A549 (cell line): ENCODE results near the gene SLC25A31. TPM values are rescaled to one million over a fixed set of nuclear protein-coding genes. Genes with fewer than 3 reads are reported as not detected.
A peak's percentile ranks its signal among the peaks of the same experiment; 100 is the strongest.

Experiments used
- ATAC-seq, 2 experiments: fragments of 200-7000 bp in 1 of 2; fragments of >200 bp in 1 of 2; cut with Nextera tagmentation in 1 of 2; cut with Tn5 transposase in 1 of 2; 3 replicates each; pipeline versions ENCODE4 v1.8.0 to v1.9.1; 2018 to 2020; ENCODE audit warnings: mild to moderate bottlenecking in 1 of 2, moderate library complexity in 1 of 2
- CTCF ChIA-PET: fragments of 300-600 bp; sonication (Branson Sonifier 250); formaldehyde crosslinking; extraction: SDS; loops from one replicate; lab custom pipeline; 2021; ENCODE audit warnings: antibody characterized with exemption, inconsistent platforms; lab: Yijun Ruan, JAX
- POLR2A ChIA-PET: fragments of 350-600 bp; formaldehyde crosslinking; extraction: SDS; loops from one replicate; lab custom pipeline; 2021; ENCODE audit warnings: antibody characterized with exemption, inconsistent platforms; lab: Yijun Ruan, JAX
- DNase-seq, 2 experiments: peaks; one replicate each; pipeline versions ENCODE4 v3.0.0 to v3.0.0-alpha.2; 2011 to 2016; ENCODE audit warnings: low read depth in 1 of 2, low spot score in 1 of 2
- FAIRE-seq: peaks from 2 replicates; lab custom pipeline; 2011; peaks lifted over from hg19 to GRCh38; lab: Jason Lieb, UNC
- H3K27ac ChIP-seq, 2 experiments: fragments of >200 bp; sonication (Bioruptor Twin); formaldehyde crosslinking; 3 replicates each; pipeline ENCODE4 v1.5.1; 2016 to 2017
- H3K4me1 ChIP-seq: fragments of >200 bp; sonication (Bioruptor Twin); formaldehyde crosslinking; 3 replicates; pipeline ENCODE4 v1.6.1; 2016
- H3K4me2 ChIP-seq: fragments of >200 bp; sonication (Bioruptor Twin); formaldehyde crosslinking; 3 replicates; pipeline ENCODE4 v1.6.1; 2016
- H3K4me3 ChIP-seq: fragments of >200 bp; sonication (Bioruptor Twin); formaldehyde crosslinking; 3 replicates; pipeline ENCODE4 v1.5.1; 2016
- H3K9me3 ChIP-seq: fragments of >200 bp; sonication (Bioruptor Twin); formaldehyde crosslinking; 3 replicates; pipeline ENCODE4 v1.6.1; 2016
- CBX2 ChIP-seq: fragments of 200-600 bp; sonication (generic); IDR thresholded peaks from 2 replicates; pipeline ENCODE4 v1.6.1; 2016; ENCODE audit warnings: low read depth, mild to moderate bottlenecking, borderline replicate concordance
- CEBPB ChIP-seq, 2 experiments: fragments of >200 bp in 1 of 2; sonication (Bioruptor Twin) in 1 of 2; formaldehyde crosslinking in 1 of 2; IDR thresholded peaks; 2 replicates each; pipeline ENCODE4 v1.6.1; 2012 to 2016
- E2F6 ChIP-seq: IDR thresholded peaks from 2 replicates; pipeline ENCODE4 v1.6.1; 2012; ENCODE audit warnings: low read depth, borderline replicate concordance
- EHF ChIP-seq: fragments of 250-450 bp; sonication (Bioruptor Pico); IDR thresholded peaks from 2 replicates; pipeline ENCODE4 v1.5.0; 2020; ENCODE audit warnings: mild to moderate bottlenecking
- EP300 ChIP-seq, 2 experiments: fragments of >200 bp; sonication (Bioruptor Twin); formaldehyde crosslinking; IDR thresholded peaks; 2 replicates in 1 of 2; 3 replicates in 1 of 2; pipeline ENCODE4 v1.6.1; 2016 to 2017
- ESRRA ChIP-seq: fragments of 150-350 bp; IDR thresholded peaks from 2 replicates; pipeline ENCODE4 v1.6.1; 2014; ENCODE audit warnings: mild to moderate bottlenecking, low read length, borderline replicate concordance
- FOSL2 ChIP-seq, 2 experiments: fragments of 450-650 bp in 1 of 2; fragments of >200 bp in 1 of 2; sonication (Bioruptor Twin) in 1 of 2; formaldehyde crosslinking; IDR thresholded peaks; 2 replicates each; pipeline versions ENCODE4 v1.5.0 to v1.6.1; 2016 to 2020; ENCODE audit warnings: mild to moderate bottlenecking in 1 of 2, moderate library complexity in 1 of 2
- GATA3 ChIP-seq: IDR thresholded peaks from 2 replicates; pipeline ENCODE4 v1.6.1; 2012; ENCODE audit warnings: borderline replicate concordance
- HDAC2 ChIP-seq: fragments of 200-600 bp; sonication (generic); IDR thresholded peaks from 2 replicates; pipeline ENCODE4 v1.6.1; 2016
- JUN ChIP-seq, 2 experiments: fragments of >200 bp; sonication (Bioruptor Twin); formaldehyde crosslinking; IDR thresholded peaks; 2 replicates in 1 of 2; 3 replicates in 1 of 2; pipeline ENCODE4 v1.6.1; 2016 to 2017
- JUNB ChIP-seq: fragments of >200 bp; sonication (Bioruptor Twin); formaldehyde crosslinking; IDR thresholded peaks from 2 replicates; pipeline ENCODE4 v1.6.1; 2016
- MAFK ChIP-seq: fragments of 450-650 bp; IDR thresholded peaks from 2 replicates; pipeline ENCODE4 v1.6.1; 2014; ENCODE audit not compliant: partially characterized antibody
- MYC ChIP-seq: IDR thresholded peaks from 2 replicates; pipeline ENCODE4 v1.6.1; 2012; ENCODE audit warnings: mild to moderate bottlenecking, inconsistent platforms, low read length, improper control_type of control experiment, borderline replicate concordance
- NFE2L2 ChIP-seq: fragments of 150-350 bp; conservative IDR thresholded peaks from 2 replicates; pipeline ENCODE4 v1.6.1; 2014; ENCODE audit warnings: low read length
- NPAS2 ChIP-seq: fragments of 250-450 bp; sonication (Bioruptor Pico); IDR thresholded peaks from 2 replicates; pipeline ENCODE4 v1.8.0; 2022; ENCODE audit warnings: mild to moderate bottlenecking, moderate library complexity, borderline replicate concordance
- NR3C1 ChIP-seq: fragments of >200 bp; sonication (Bioruptor Twin); formaldehyde crosslinking; IDR thresholded peaks from 3 replicates; pipeline ENCODE4 v1.6.1; 2017
- POLR2AphosphoS2 ChIP-seq: conservative IDR thresholded peaks from 2 replicates; pipeline ENCODE4 v1.6.1; 2012; ENCODE audit warnings: low read length, improper control_type of control experiment, inconsistent platforms
- RAD21 ChIP-seq, 2 experiments: fragments of >200 bp in 1 of 2; sonication (Bioruptor Twin) in 1 of 2; formaldehyde crosslinking in 1 of 2; IDR thresholded peaks in 1 of 2; conservative IDR thresholded peaks in 1 of 2; 2 replicates in 1 of 2; 3 replicates in 1 of 2; pipeline ENCODE4 v1.6.1; 2012 to 2018; ENCODE audit warnings: inconsistent platforms in 1 of 2
- RARB ChIP-seq: fragments of 250-450 bp; sonication (Bioruptor Pico); IDR thresholded peaks from 2 replicates; pipeline ENCODE4 v1.8.0; 2021; ENCODE audit warnings: mild to moderate bottlenecking, moderate library complexity
- RFX5 ChIP-seq: fragments of 450-650 bp; IDR thresholded peaks from 2 replicates; pipeline ENCODE4 v1.7.1; 2014; ENCODE audit warnings: antibody characterized with exemption, mild to moderate bottlenecking, moderate library complexity
- SMC3 ChIP-seq: fragments of >200 bp; sonication (Bioruptor Twin); formaldehyde crosslinking; IDR thresholded peaks from 3 replicates; pipeline ENCODE4 v1.6.1; 2018; ENCODE audit warnings: inconsistent platforms
- SREBF2 ChIP-seq: fragments of 450-650 bp; IDR thresholded peaks from 2 replicates; pipeline ENCODE4 v1.6.1; 2014; ENCODE audit warnings: mild to moderate bottlenecking, moderate library complexity
- USF2 ChIP-seq: fragments of 450-650 bp; IDR thresholded peaks from 2 replicates; pipeline ENCODE4 v1.6.1; 2014; ENCODE audit warnings: antibody characterized with exemption
- ZSCAN20 ChIP-seq: fragments of 250-450 bp; sonication (Bioruptor Pico); IDR thresholded peaks from 2 replicates; pipeline ENCODE4 v1.8.0; 2022; ENCODE audit warnings: mild to moderate bottlenecking, moderate library complexity
- WGBS: methylation state at CpG from one replicate; pipeline ENCODE4 v1.1.6; 2017; ENCODE audit errors: missing lambda C conversion rate; 5-methylcytosine and 5-hydroxymethylcytosine counted together
- polyA plus RNA-seq, 4 experiments: library from polyadenylated mRNA; depleted of rRNA in 3 of 4; stranded (reverse); fragments of >200 nt; fragmentation: RNase III in 1 of 4; extraction: RNeasy Plus Mini Kit Qiagen cat#74134 plus additional on column Dnase treatment in 1 of 4; gene quantifications; 2 replicates in 3 of 4; 3 replicates in 1 of 4; pipeline ENCODE4 v1.2.3, GENCODE V29; 2011 to 2017
- TF ChIP-seq, protein P1 (sequence below): fragments of >200 bp; sonication (Bioruptor Twin); formaldehyde crosslinking; IDR thresholded peaks from 3 replicates; pipeline ENCODE4 v1.5.1; 2016
- TF ChIP-seq, protein P2 (sequence below): fragments of 250-450 bp; sonication (Bioruptor Pico); IDR thresholded peaks from 2 replicates; pipeline ENCODE4 v1.5.0; 2020; ENCODE audit warnings: low read depth, mild to moderate bottlenecking, moderate library complexity
- TF ChIP-seq, protein P3 (sequence below): fragments of 250-450 bp; sonication (Bioruptor Pico); IDR thresholded peaks from 2 replicates; pipeline ENCODE4 v1.5.0; 2021; ENCODE audit warnings: mild to moderate bottlenecking, moderate library complexity, borderline replicate concordance

Gene SLC25A31
- polyA plus RNA-seq, 2 of the 4 experiments (the other 2 are of a cell fraction) = not detected

- FAIRE-seq (no peak), DNase-seq (peak; percentile 33 to 38), ATAC-seq (peak; percentile 85 to 94)
- POLR2A ChIA-PET = no interaction called here
- no peaks in the 10 kb centered on the region for H3K4me1 ChIP-seq
- CTCF ChIA-PET = interaction anchor here (0.6 to 7.3 kb wide), 30 partner anchors 9 to 195 kb away, joined by 3 to 180 read pairs (median 4); no protein-coding TSS in a partner anchor
- H3K9me3 ChIP-seq = no peaks in the 10 kb centered on the region
- H3K4me2 ChIP-seq = no peak overlapping the region
- H3K4me3 ChIP-seq = no peak overlapping the region
- 7% methylated on average over 8 of the region's 8 CpGs for WGBS
- no peak overlapping the region for H3K27ac ChIP-seq
- TF ChIP-seq SMC3 (peak; percentile 69), EP300 (IDR thresholded peaks at IDR 0.05) (no peak), HDAC2 (no peak), E2F6 (no peak), MAFK (no peak), CBX2 (no peak), MYC (no peak), ZSCAN20 (CRISPR knock-in tag) (no peak), RAD21 (conservative IDR thresholded peaks at IDR 0.05 in 1 of 2, IDR thresholded peaks at IDR 0.05 in 1 of 2) (peak; percentile 74 to 77), POLR2AphosphoS2 (no peak), RARB (CRISPR knock-in tag) (no peak), NPAS2 (CRISPR knock-in tag) (no peak), ESRRA (no peak), JUNB (no peak), CEBPB (IDR thresholded peaks at IDR 0.05) (no peak), RFX5 (no peak), SREBF2 (no peak), NFE2L2 (no peak)
- TF ChIP-seq, protein P1, sequence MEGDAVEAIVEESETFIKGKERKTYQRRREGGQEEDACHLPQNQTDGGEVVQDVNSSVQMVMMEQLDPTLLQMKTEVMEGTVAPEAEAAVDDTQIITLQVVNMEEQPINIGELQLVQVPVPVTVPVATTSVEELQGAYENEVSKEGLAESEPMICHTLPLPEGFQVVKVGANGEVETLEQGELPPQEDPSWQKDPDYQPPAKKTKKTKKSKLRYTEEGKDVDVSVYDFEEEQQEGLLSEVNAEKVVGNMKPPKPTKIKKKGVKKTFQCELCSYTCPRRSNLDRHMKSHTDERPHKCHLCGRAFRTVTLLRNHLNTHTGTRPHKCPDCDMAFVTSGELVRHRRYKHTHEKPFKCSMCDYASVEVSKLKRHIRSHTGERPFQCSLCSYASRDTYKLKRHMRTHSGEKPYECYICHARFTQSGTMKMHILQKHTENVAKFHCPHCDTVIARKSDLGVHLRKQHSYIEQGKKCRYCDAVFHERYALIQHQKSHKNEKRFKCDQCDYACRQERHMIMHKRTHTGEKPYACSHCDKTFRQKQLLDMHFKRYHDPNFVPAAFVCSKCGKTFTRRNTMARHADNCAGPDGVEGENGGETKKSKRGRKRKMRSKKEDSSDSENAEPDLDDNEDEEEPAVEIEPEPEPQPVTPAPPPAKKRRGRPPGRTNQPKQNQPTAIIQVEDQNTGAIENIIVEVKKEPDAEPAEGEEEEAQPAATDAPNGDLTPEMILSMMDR = peak; percentile 60
Measured at GRCh38 chr4:127732623-127733328, 2.6 kb downstream of the SLC25A31 start.

GRCh38 chr4:127734976-127735375, 4.8 kb downstream of the SLC25A31 start:
- POLR2A ChIA-PET = no interaction called here
- H3K9me3 ChIP-seq = no peaks in the 10 kb centered on the region
- FAIRE-seq = no peak
- H3K4me1 ChIP-seq = no peaks in the 10 kb centered on the region
- ATAC-seq = no peak
- H3K4me2 ChIP-seq = no peak overlapping the region
- H3K4me3 ChIP-seq = no peak overlapping the region
- H3K27ac ChIP-seq = no peak overlapping the region
- 60% methylated on average over 2 of the region's 2 CpGs for WGBS
- CTCF ChIA-PET = interaction anchor here (7.3 kb wide), 1 partner anchor 132 kb away, joined by 180 read pairs; no protein-coding TSS in a partner anchor
- DNase-seq = no peak
- TF ChIP-seq, protein P2, sequence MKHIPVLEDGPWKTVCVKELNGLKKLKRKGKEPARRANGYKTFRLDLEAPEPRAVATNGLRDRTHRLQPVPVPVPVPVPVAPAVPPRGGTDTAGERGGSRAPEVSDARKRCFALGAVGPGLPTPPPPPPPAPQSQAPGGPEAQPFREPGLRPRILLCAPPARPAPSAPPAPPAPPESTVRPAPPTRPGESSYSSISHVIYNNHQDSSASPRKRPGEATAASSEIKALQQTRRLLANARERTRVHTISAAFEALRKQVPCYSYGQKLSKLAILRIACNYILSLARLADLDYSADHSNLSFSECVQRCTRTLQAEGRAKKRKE = no peak
- TF ChIP-seq RARB (CRISPR knock-in tag) = no peak
- TF ChIP-seq MYC = no peak
- TF ChIP-seq NR3C1 = no peak
- TF ChIP-seq FOSL2 (IDR thresholded peaks at IDR 0.05) = no peak
- TF ChIP-seq FOSL2 (CRISPR knock-in tag; IDR thresholded peaks at IDR 0.05) = no peak
- no peak for TF ChIP-seq EHF (CRISPR knock-in tag)
- no peak for TF ChIP-seq ESRRA
- TF ChIP-seq RAD21 (conservative IDR thresholded peaks at IDR 0.05 in 1 of 2, IDR thresholded peaks at IDR 0.05 in 1 of 2) = no peak
- TF ChIP-seq, protein P3, sequence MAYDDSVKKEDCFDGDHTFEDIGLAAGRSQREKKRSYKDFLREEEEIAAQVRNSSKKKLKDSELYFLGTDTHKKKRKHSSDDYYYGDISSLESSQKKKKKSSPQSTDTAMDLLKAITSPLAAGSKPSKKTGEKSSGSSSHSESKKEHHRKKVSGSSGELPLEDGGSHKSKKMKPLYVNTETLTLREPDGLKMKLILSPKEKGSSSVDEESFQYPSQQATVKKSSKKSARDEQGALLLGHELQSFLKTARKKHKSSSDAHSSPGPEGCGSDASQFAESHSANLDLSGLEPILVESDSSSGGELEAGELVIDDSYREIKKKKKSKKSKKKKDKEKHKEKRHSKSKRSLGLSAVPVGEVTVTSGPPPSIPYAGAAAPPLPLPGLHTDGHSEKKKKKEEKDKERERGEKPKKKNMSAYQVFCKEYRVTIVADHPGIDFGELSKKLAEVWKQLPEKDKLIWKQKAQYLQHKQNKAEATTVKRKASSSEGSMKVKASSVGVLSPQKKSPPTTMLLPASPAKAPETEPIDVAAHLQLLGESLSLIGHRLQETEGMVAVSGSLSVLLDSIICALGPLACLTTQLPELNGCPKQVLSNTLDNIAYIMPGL (CRISPR knock-in tag) = no peak
- TF ChIP-seq JUN (IDR thresholded peaks at IDR 0.05) = no peak
- TF ChIP-seq EP300 (IDR thresholded peaks at IDR 0.05) = no peak
- TF ChIP-seq USF2 = no peak
- TF ChIP-seq GATA3 = no peak
